ENCODE results near the gene KCNK3. TPM values are rescaled to one million over a fixed set of nuclear protein-coding genes. Genes with fewer than 3 reads are reported as not detected.
A peak's percentile ranks its signal among the peaks of the same experiment; 100 is the strongest.

KCNK3 gene
- total and polyA plus RNA-seq, 2 experiments from 2014 or later: not detected

GRCh38 chr2:26767129-26767528, 74.6 kb downstream of the KCNK3 start:
- Histone ChIP-seq H3K4me2 (ENCODE audit: unreplicated experiment) (no peak overlapping the region), H3F3A (ENCODE audit: insufficient read depth) (peaks cover 8% of the 10 kb centered on the region), H3K4me3 (no peak overlapping the region), H2AFZ (no peak overlapping the region), H3K27ac (no peak overlapping the region), H4K20me1 (ENCODE audit: insufficient read depth) (no peaks in the 10 kb centered on the region), H3K27me3 (replicated peaks; ENCODE audit: insufficient read depth) (no peaks in the 10 kb centered on the region), H3K9me2 (ENCODE audit: insufficient read depth) (no peaks in the 10 kb centered on the region), H3K9me3 (ENCODE audit: low read depth) (no peaks in the 10 kb centered on the region), H3K36me3 (ENCODE audit: low read depth) (no peaks in the 10 kb centered on the region), H3K79me2 (ENCODE audit: insufficient read depth) (peaks cover 90% of the 10 kb centered on the region), H3K4me1 (ENCODE audit: insufficient read depth) (peaks cover 33% of the 10 kb centered on the region), H3K9ac (peak overlapping the region; percentile 1; the same call in 1 of the 2 replicates)
- DNase-seq: no peak
- 76 to 85% methylated on average over 5 of the region's 5 CpGs for WGBS, 2 experiments (ENCODE audit: low coverage in 1 of 2, low lambda C conversion rate in 2 of 2, missing lambda C conversion rate in 2 of 2)
- in situ Hi-C loops (cut with MboI): no loop called here
- no peak for TF ChIP-seq EZH2 (IDR thresholded peaks at IDR 0.05; ENCODE audit: insufficient read depth, poor library complexity, severe bottlenecking)
- TF ChIP-seq EZH2phosphoT487 (IDR thresholded peaks at IDR 0.05; ENCODE audit: insufficient read depth, low read depth): no peak

GRCh38 chr2:26767894-26768487, 75.5 kb downstream of the KCNK3 start:
- H3K27me3 ChIP-seq (replicated peaks; ENCODE audit: insufficient read depth): no peaks in the 10 kb centered on the region
- no peaks in the 10 kb centered on the region for H3K36me3 ChIP-seq (ENCODE audit: low read depth)
- no peak overlapping the region for H3K4me3 ChIP-seq
- in situ Hi-C loops (cut with MboI): no loop called here
- H3K4me1 ChIP-seq (ENCODE audit: insufficient read depth): peaks cover 42% of the 10 kb centered on the region
- no peaks in the 10 kb centered on the region for H3K9me2 ChIP-seq (ENCODE audit: insufficient read depth)
- H3K9me3 ChIP-seq (ENCODE audit: low read depth): no peaks in the 10 kb centered on the region
- peaks cover 11% of the 10 kb centered on the region for H3F3A ChIP-seq (ENCODE audit: insufficient read depth)
- peaks cover 97% of the 10 kb centered on the region for H3K79me2 ChIP-seq (ENCODE audit: insufficient read depth)
- H3K27ac ChIP-seq: no peak overlapping the region
- H3K9ac ChIP-seq: no peak overlapping the region
- DNase-seq: no peak
- peaks cover under 1% of the 10 kb centered on the region; the same call in 1 of the 2 replicates for H4K20me1 ChIP-seq (ENCODE audit: insufficient read depth)
- H3K4me2 ChIP-seq (ENCODE audit: unreplicated experiment): no peak overlapping the region
- H2AFZ ChIP-seq: no peak overlapping the region
- 96% methylated on average over 5 of the region's 5 CpGs for WGBS, 2 experiments (ENCODE audit: low coverage in 1 of 2, low lambda C conversion rate in 2 of 2, missing lambda C conversion rate in 2 of 2)
- no peak for TF ChIP-seq EZH2 (IDR thresholded peaks at IDR 0.05; ENCODE audit: insufficient read depth, poor library complexity, severe bottlenecking)
- no peak for TF ChIP-seq EZH2phosphoT487 (IDR thresholded peaks at IDR 0.05; ENCODE audit: insufficient read depth, low read depth)

GRCh38 chr2:26768759-26769088, 76.2 kb downstream of the KCNK3 start:
- Histone ChIP-seq H3K36me3 (ENCODE audit: low read depth) (no peaks in the 10 kb centered on the region), H3K27ac (peak overlapping the region; percentile 33), H4K20me1 (ENCODE audit: insufficient read depth) (peaks cover 5% of the 10 kb centered on the region; the same call in 1 of the 2 replicates)

GRCh38 chr2:26769089-26769761, 76.7 kb downstream of the KCNK3 start:
- H3F3A ChIP-seq (ENCODE audit: insufficient read depth): peaks cover 11% of the 10 kb centered on the region
- peaks cover 99% of the 10 kb centered on the region for H3K79me2 ChIP-seq (ENCODE audit: insufficient read depth)
- H3K36me3 ChIP-seq (ENCODE audit: low read depth): no peaks in the 10 kb centered on the region
- no peak overlapping the region for H3K4me3 ChIP-seq
- H3K4me2 ChIP-seq (ENCODE audit: unreplicated experiment): peak overlapping the region; percentile 21
- H3K27me3 ChIP-seq (replicated peaks; ENCODE audit: insufficient read depth): no peaks in the 10 kb centered on the region
- H2AFZ ChIP-seq: no peak overlapping the region
- H3K9me3 ChIP-seq (ENCODE audit: low read depth): no peaks in the 10 kb centered on the region
- H3K9ac ChIP-seq: no peak overlapping the region
- H3K27ac ChIP-seq: peak overlapping the region; percentile 33
- in situ Hi-C loops (cut with MboI): no loop called here
- peaks cover 39% of the 10 kb centered on the region for H3K4me1 ChIP-seq (ENCODE audit: insufficient read depth)
- DNase-seq: peak; percentile 88
- TF ChIP-seq EZH2phosphoT487 (IDR thresholded peaks at IDR 0.05; ENCODE audit: insufficient read depth, low read depth): no peak
- TF ChIP-seq EZH2 (IDR thresholded peaks at IDR 0.05; ENCODE audit: insufficient read depth, poor library complexity, severe bottlenecking): no peak
- peaks cover 5% of the 10 kb centered on the region; the same call in 1 of the 2 replicates for H4K20me1 ChIP-seq (ENCODE audit: insufficient read depth)
- no peaks in the 10 kb centered on the region for H3K9me2 ChIP-seq (ENCODE audit: insufficient read depth)
- WGBS, 2 experiments (ENCODE audit: low coverage in 1 of 2, low lambda C conversion rate in 2 of 2, missing lambda C conversion rate in 2 of 2): 17 to 22% methylated on average over 14 of the region's 14 CpGs

More at GRCh38 chr2:26768759-26769088, 76.2 kb downstream of the KCNK3 start:
- H3F3A ChIP-seq (ENCODE audit: insufficient read depth): peaks cover 11% of the 10 kb centered on the region
- 100% methylated on average over 3 of the region's 3 CpGs for WGBS, 2 experiments (ENCODE audit: low coverage in 1 of 2, low lambda C conversion rate in 2 of 2, missing lambda C conversion rate in 2 of 2)
- H2AFZ ChIP-seq: no peak overlapping the region
- H3K27me3 ChIP-seq (replicated peaks; ENCODE audit: insufficient read depth): no peaks in the 10 kb centered on the region
- in situ Hi-C loops (cut with MboI): no loop called here
- no peak overlapping the region for H3K4me3 ChIP-seq
- no peak overlapping the region for H3K4me2 ChIP-seq (ENCODE audit: unreplicated experiment)
- no peak for DNase-seq
- H3K4me1 ChIP-seq (ENCODE audit: insufficient read depth): peaks cover 40% of the 10 kb centered on the region
- H3K9ac ChIP-seq: no peak overlapping the region
- H3K9me3 ChIP-seq (ENCODE audit: low read depth): no peaks in the 10 kb centered on the region
- TF ChIP-seq EZH2 (IDR thresholded peaks at IDR 0.05; ENCODE audit: insufficient read depth, poor library complexity, severe bottlenecking) (no peak), EZH2phosphoT487 (IDR thresholded peaks at IDR 0.05; ENCODE audit: insufficient read depth, low read depth) (no peak)
- H3K9me2 ChIP-seq (ENCODE audit: insufficient read depth): no peaks in the 10 kb centered on the region
- H3K79me2 ChIP-seq (ENCODE audit: insufficient read depth): peaks cover 97% of the 10 kb centered on the region
